Smooth muscle cell (in vitro differentiated cells): ENCODE results near the gene COG8. TPM values are rescaled to one million over a fixed set of nuclear protein-coding genes. Genes with fewer than 3 reads are reported as not detected.

Experiments used
- DNase-seq: peaks from one replicate; lab custom pipeline; 2025; ENCODE audit not compliant: unreplicated experiment; lab: John Stamatoyannopoulos, UW
- H2AFZ ChIP-seq: fragments of 200-600 bp; sonication (generic); 2 replicates; pipeline ENCODE4 v1.6.0; 2016; ENCODE audit warnings: antibody characterized with exemption, low read depth, mild to moderate bottlenecking
- H3F3A ChIP-seq: fragments of 200-600 bp; sonication (generic); 2 replicates; pipeline ENCODE4 v1.6.0; 2017; ENCODE audit warnings: antibody characterized with exemption, low read depth
- H3K27ac ChIP-seq: fragments of 200-600 bp; sonication (generic); 2 replicates; pipeline ENCODE4 v1.5.1; 2016; ENCODE audit warnings: low read depth, mild to moderate bottlenecking
- H3K27me3 ChIP-seq: fragments of 200-600 bp; sonication (generic); 2 replicates; pipeline ENCODE4 v1.6.1; 2016; ENCODE audit warnings: low read depth, mild to moderate bottlenecking
- H3K36me3 ChIP-seq: fragments of 200-600 bp; sonication (generic); 2 replicates; pipeline ENCODE4 v1.5.1; 2016; ENCODE audit warnings: low read depth
- H3K4me1 ChIP-seq: fragments of 200-600 bp; sonication (generic); 2 replicates; pipeline ENCODE4 v1.5.1; 2016; ENCODE audit warnings: low read depth
- H3K4me2 ChIP-seq: fragments of 200-600 bp; sonication (generic); 2 replicates; pipeline ENCODE4 v1.6.0; 2016; ENCODE audit warnings: mild to moderate bottlenecking
- H3K4me3 ChIP-seq: fragments of 200-600 bp; sonication (generic); 2 replicates; pipeline ENCODE4 v1.5.1; 2016; ENCODE audit warnings: mild to moderate bottlenecking
- H3K79me2 ChIP-seq: fragments of 200-600 bp; sonication (generic); 2 replicates; pipeline ENCODE4 v1.6.0; 2016; ENCODE audit warnings: low read depth, mild to moderate bottlenecking
- H3K9ac ChIP-seq: fragments of 200-600 bp; sonication (generic); 2 replicates; pipeline ENCODE4 v1.6.0; 2016; ENCODE audit warnings: low read depth
- H3K9me3 ChIP-seq: fragments of 200-600 bp; sonication (generic); replicated peaks from 2 replicates; pipeline ENCODE4 v1.5.1; 2016; ENCODE audit warnings: low read depth
- H4K20me1 ChIP-seq: fragments of 200-600 bp; sonication (generic); 2 replicates; pipeline ENCODE4 v1.6.0; 2016; ENCODE audit warnings: low read depth
- CTCF ChIP-seq: fragments of 200-600 bp; sonication (generic); IDR thresholded peaks from 2 replicates; pipeline ENCODE4 v1.5.1; 2017; ENCODE audit warnings: borderline replicate concordance, mild to moderate bottlenecking, antibody characterized with exemption; ENCODE audit not compliant: insufficient read depth, poor library complexity, severe bottlenecking
- WGBS: methylation state at CpG from one replicate; pipeline ENCODE4 v1.1.7; 2016; ENCODE audit warnings: low lambda C conversion rate; 5-methylcytosine and 5-hydroxymethylcytosine counted together
- polyA plus RNA-seq: library from polyadenylated mRNA; unstranded; fragments of >200 nt; fragmentation: Nextera tagmentation; extraction: Ambion mirVana; gene quantifications from 2 replicates; pipeline ENCODE4 v1.2.1, GENCODE V29; 2016
- total RNA-seq: library from RNA; depleted of rRNA; stranded (reverse); fragments of >200 nt; gene quantifications from 2 replicates; pipeline ENCODE4 v1.2.3, GENCODE V29; 2014

COG8 gene
- total and polyA plus RNA-seq, 2 experiments from 2014 or later = 33.5 to 37.2 TPM

GRCh38 chr16:69344171-69344570, 4.8 kb upstream of the COG8 start:
- Histone ChIP-seq H3K79me2 (peaks cover 21% of the 10 kb centered on the region), H3K9me3 (no peaks in the 10 kb centered on the region), H3K27ac (no peak overlapping the region), H4K20me1 (no peaks in the 10 kb centered on the region), H3K4me3 (no peak overlapping the region), H3K4me1 (peaks cover 9% of the 10 kb centered on the region), H3K36me3 (no peaks in the 10 kb centered on the region), H3K27me3 (no peaks in the 10 kb centered on the region), H3F3A (peaks cover 3% of the 10 kb centered on the region), H3K9ac (no peak overlapping the region), H3K4me2 (no peak overlapping the region), H2AFZ (no peak overlapping the region)
- WGBS = 100% methylated on average over 5 of the region's 5 CpGs
- no peak for DNase-seq
- no peak for TF ChIP-seq CTCF

GRCh38 chr16:69340095-69340644, 806 bp upstream of the COG8 start:
- Histone ChIP-seq H3K36me3 (no peaks in the 10 kb centered on the region), H3K79me2 (peaks cover 33% of the 10 kb centered on the region), H3K4me3 (peak overlapping the region; percentile 83), H2AFZ (peak overlapping the region; percentile 41), H3F3A (no peaks in the 10 kb centered on the region), H3K9ac (peak overlapping the region; percentile 69), H4K20me1 (no peaks in the 10 kb centered on the region), H3K4me1 (peaks cover 17% of the 10 kb centered on the region), H3K27me3 (no peaks in the 10 kb centered on the region), H3K4me2 (peak overlapping the region; percentile 90), H3K27ac (peak overlapping the region; percentile 70), H3K9me3 (no peaks in the 10 kb centered on the region)
- no peak for TF ChIP-seq CTCF
- no peak for DNase-seq
- WGBS = 9% methylated on average over 16 of the region's 16 CpGs

- Histone ChIP-seq H3F3A (no peaks in the 10 kb centered on the region), H3K27me3 (no peaks in the 10 kb centered on the region), H4K20me1 (no peaks in the 10 kb centered on the region), H3K4me2 (peak overlapping the region; percentile 97), H3K4me1 (peaks cover 17% of the 10 kb centered on the region), H3K27ac (peak overlapping the region; percentile 70), H2AFZ (peak overlapping the region; percentile 78), H3K36me3 (no peaks in the 10 kb centered on the region), H3K9ac (peak overlapping the region; percentile 82), H3K9me3 (no peaks in the 10 kb centered on the region), H3K79me2 (peaks cover 33% of the 10 kb centered on the region), H3K4me3 (peak overlapping the region; percentile 83)
- 26% methylated on average over 46 of the region's 46 CpGs for WGBS
- DNase-seq = no peak
- TF ChIP-seq CTCF = no peak
Measured at GRCh38 chr16:69338557-69339288, 641 bp downstream of the COG8 start.
